IMR-90 (cell line): ENCODE measurements around the gene PNPLA1. TPM values are rescaled to one million over a fixed set of nuclear protein-coding genes. Genes with fewer than 3 reads are reported as not detected.

Experiments
- ATAC-seq: fragments of 200-7000 bp; cut with Tn5 transposase; 2 replicates; pipeline ENCODE4 v1.9.1; 2020; ENCODE audit warnings: low read depth, mild to moderate bottlenecking, moderate library complexity
- BruUV-seq: library from RNA; stranded (reverse); fragments of 400-500 nt; replicated peaks from 2 replicates; lab custom pipeline; 2021; lab: Mats Ljungman, UMichigan
- CTCF ChIA-PET: fragments of 300-600 bp; formaldehyde crosslinking; extraction: SDS; loops from one replicate; lab custom pipeline; 2021; ENCODE audit warnings: antibody characterized with exemption; lab: Yijun Ruan, JAX
- POLR2A ChIA-PET: fragments of 300-600 bp; sonication (Branson Sonifier 250); formaldehyde crosslinking; loops from one replicate; lab custom pipeline; 2022; ENCODE audit warnings: antibody characterized with exemption; ENCODE audit not compliant: unreplicated experiment; lab: Charles Lee
- DNase-seq: peaks from one replicate; pipeline ENCODE4 v3.0.0; 2013
- H2AFZ ChIP-seq: replicated peaks from 2 replicates; pipeline ENCODE3; 2013; ENCODE audit warnings: low read length, mild to moderate bottlenecking; ENCODE audit not compliant: poor library complexity
- H2AK5ac ChIP-seq: 2 replicates; pipeline ENCODE4 v1.6.1; 2013; ENCODE audit warnings: low read depth, low read length, inconsistent platforms
- H2AK9ac ChIP-seq: replicated peaks from 2 replicates; pipeline ENCODE3; 2013; ENCODE audit warnings: mild to moderate bottlenecking, low read depth, low read length, moderate library complexity; ENCODE audit not compliant: poor library complexity
- H2BK120ac ChIP-seq: 2 replicates; pipeline ENCODE4 v1.6.1; 2013; ENCODE audit warnings: low read depth, low read length, inconsistent platforms
- H2BK15ac ChIP-seq: 3 replicates; pipeline ENCODE4 v1.6.1; 2013; ENCODE audit warnings: low read depth, low read length, inconsistent platforms
- H2BK20ac ChIP-seq: 2 replicates; pipeline ENCODE4 v1.6.1; 2013; ENCODE audit warnings: low read depth, mild to moderate bottlenecking, inconsistent platforms, low read length, moderate library complexity
- H2BK5ac ChIP-seq: 2 replicates; pipeline ENCODE4 v1.6.1; 2013; ENCODE audit warnings: mild to moderate bottlenecking, low read depth, low read length, inconsistent platforms; ENCODE audit not compliant: poor library complexity, severe bottlenecking
- H3K14ac ChIP-seq: replicated peaks from 2 replicates; pipeline ENCODE4 v1.6.1; 2013; ENCODE audit warnings: low read depth, low read length, inconsistent platforms
- H3K18ac ChIP-seq: 2 replicates; pipeline ENCODE4 v1.6.1; 2013; ENCODE audit warnings: low read depth, low read length, control low read depth
- H3K23ac ChIP-seq: 2 replicates; pipeline ENCODE4 v1.6.1; 2013; ENCODE audit warnings: low read depth, low read length, inconsistent platforms
- H3K27ac ChIP-seq: 2 replicates; pipeline ENCODE4 v1.5.1; 2013; ENCODE audit warnings: mild to moderate bottlenecking, control low read depth, low read length; ENCODE audit not compliant: insufficient read depth
- H3K27me3 ChIP-seq: 2 replicates; pipeline ENCODE4 v1.6.1; 2013; ENCODE audit warnings: low read length; ENCODE audit not compliant: control insufficient read depth, insufficient read depth
- H3K36me3 ChIP-seq: 2 replicates; pipeline ENCODE4 v1.6.1; 2013; ENCODE audit warnings: low read length, mixed read lengths; ENCODE audit not compliant: control insufficient read depth, insufficient read depth
- H3K4ac ChIP-seq: 2 replicates; pipeline ENCODE4 v1.6.1; 2013; ENCODE audit warnings: low read depth, low read length, inconsistent platforms
- H3K4me1 ChIP-seq: 2 replicates; pipeline ENCODE4 v1.6.1; 2013; ENCODE audit warnings: low read length, mixed read lengths; ENCODE audit not compliant: control insufficient read depth, insufficient read depth
- H3K4me2 ChIP-seq: 2 replicates; pipeline ENCODE4 v1.6.1; 2013; ENCODE audit warnings: low read depth, mild to moderate bottlenecking, control low read depth, low read length, moderate library complexity
- H3K4me3 ChIP-seq: 2 replicates; pipeline ENCODE4 v1.5.1; 2013; ENCODE audit warnings: low read depth, mild to moderate bottlenecking, control low read depth, low read length, moderate library complexity; ENCODE audit not compliant: insufficient read depth
- H3K56ac ChIP-seq: 2 replicates; pipeline ENCODE4 v1.6.1; 2013; ENCODE audit warnings: low read length, inconsistent platforms; ENCODE audit not compliant: insufficient read depth; ENCODE audit errors: extremely low read depth
- H3K79me1 ChIP-seq, 2 experiments: 2 replicates each; pipeline ENCODE4 v1.6.1; 2013; ENCODE audit warnings: low read length in 2 of 2, inconsistent platforms in 1 of 2, low read depth in 1 of 2
- H3K9ac ChIP-seq: 2 replicates; pipeline ENCODE4 v1.6.1; 2013; ENCODE audit warnings: low read depth, low read length, control low read depth
- H3K9me1 ChIP-seq: 2 replicates; pipeline ENCODE4 v1.6.1; 2013; ENCODE audit warnings: low read length, inconsistent platforms; ENCODE audit not compliant: insufficient read depth
- H3K9me3 ChIP-seq: 2 replicates; pipeline ENCODE4 v1.6.1; 2013; ENCODE audit warnings: low read length; ENCODE audit not compliant: control insufficient read depth, insufficient read depth
- H4K20me1 ChIP-seq: 2 replicates; pipeline ENCODE4 v1.6.1; 2013; ENCODE audit warnings: low read length, inconsistent platforms; ENCODE audit not compliant: insufficient read depth
- H4K5ac ChIP-seq: 2 replicates; pipeline ENCODE4 v1.6.1; 2013; ENCODE audit warnings: mild to moderate bottlenecking, low read depth, low read length, control low read depth
- H4K8ac ChIP-seq, 2 experiments: 2 replicates each; pipeline ENCODE4 v1.6.1; 2013; ENCODE audit warnings: low read depth in 2 of 2, low read length in 2 of 2, control low read depth in 1 of 2, inconsistent platforms in 1 of 2
- H4K91ac ChIP-seq: 2 replicates; pipeline ENCODE4 v1.6.1; 2013; ENCODE audit warnings: low read depth, low read length, inconsistent platforms; ENCODE audit not compliant: insufficient read depth
- BHLHE40 ChIP-seq: fragments of 150-350 bp; IDR thresholded peaks from 2 replicates; pipeline ENCODE4 v1.6.1; 2016; ENCODE audit warnings: mild to moderate bottlenecking, low read depth, low read length
- CEBPB ChIP-seq: IDR thresholded peaks from 2 replicates; pipeline ENCODE4 v1.6.1; 2012; ENCODE audit warnings: low read depth, low read length, improper control_type of control experiment
- CHD1 ChIP-seq: IDR thresholded peaks from 2 replicates; pipeline ENCODE4 v1.6.1; 2012; ENCODE audit warnings: low read depth, low read length, improper control_type of control experiment
- CTCF ChIP-seq: conservative IDR thresholded peaks from 2 replicates; pipeline ENCODE4 v1.5.1; 2012; ENCODE audit warnings: mild to moderate bottlenecking, low read depth, low read length, improper control_type of control experiment
- ELK1 ChIP-seq: fragments of 150-350 bp; IDR thresholded peaks from 2 replicates; pipeline ENCODE4 v1.6.1; 2016; ENCODE audit warnings: low read depth, mild to moderate bottlenecking, low read length, moderate library complexity, borderline replicate concordance
- FOS ChIP-seq: fragments of 150-350 bp; IDR thresholded peaks from 2 replicates; pipeline ENCODE4 v1.6.1; 2016; ENCODE audit warnings: low read depth, low read length
- MAZ ChIP-seq: IDR thresholded peaks from 2 replicates; pipeline ENCODE4 v1.6.1; 2012; ENCODE audit warnings: low read depth, mild to moderate bottlenecking, low read length, improper control_type of control experiment, moderate library complexity, borderline replicate concordance
- MXI1 ChIP-seq: IDR thresholded peaks from 2 replicates; pipeline ENCODE4 v1.6.1; 2012; ENCODE audit warnings: low read depth, mild to moderate bottlenecking, low read length, moderate library complexity, borderline replicate concordance
- NFE2L2 ChIP-seq: fragments of 150-350 bp; IDR thresholded peaks from 2 replicates; pipeline ENCODE4 v1.6.1; 2016; ENCODE audit warnings: low read depth, mild to moderate bottlenecking, low read length
- POLR2A ChIP-seq: IDR thresholded peaks from 2 replicates; pipeline ENCODE4 v1.6.1; 2012; ENCODE audit warnings: mild to moderate bottlenecking, low read depth, low read length
- RAD21 ChIP-seq: IDR thresholded peaks from 2 replicates; pipeline ENCODE4 v1.6.1; 2012; ENCODE audit warnings: low read length, improper control_type of control experiment
- RCOR1 ChIP-seq: IDR thresholded peaks from 2 replicates; pipeline ENCODE4 v1.6.1; 2012; ENCODE audit warnings: mild to moderate bottlenecking, low read length, improper control_type of control experiment; ENCODE audit not compliant: insufficient replicate concordance
- RFX5 ChIP-seq: IDR thresholded peaks from 2 replicates; pipeline ENCODE4 v1.8.0; 2012; ENCODE audit warnings: low read depth, mild to moderate bottlenecking, low read length, moderate library complexity
- SMC3 ChIP-seq: fragments of 150-350 bp; IDR thresholded peaks from 2 replicates; pipeline ENCODE4 v1.6.1; 2016; ENCODE audit warnings: low read depth, mild to moderate bottlenecking, antibody characterized with exemption, low read length, moderate library complexity
- USF2 ChIP-seq: fragments of 150-350 bp; IDR thresholded peaks from 2 replicates; pipeline ENCODE4 v1.6.1; 2017; ENCODE audit warnings: mild to moderate bottlenecking, antibody characterized with exemption, low read length, low read depth
- WGBS, 2 experiments: methylation state at CpG; one replicate each; pipeline versions ENCODE4 v1.1.5 to v1.1.7; 2013; ENCODE audit warnings: missing lambda C conversion rate in 2 of 2; ENCODE audit not compliant: insufficient read length in 1 of 2; ENCODE audit errors: extremely low coverage in 2 of 2; 5-methylcytosine and 5-hydroxymethylcytosine counted together
- dilution Hi-C: fragments of 300-500 bp; cut with HindIII; formaldehyde crosslinking; loops from one replicate; pipeline ENCODE4 v1.14.3; 2018; ENCODE audit warnings: low sequenced_read_pairs; ENCODE audit not compliant: unreplicated experiment
- in situ Hi-C: fragments of 300-500 bp; cut with MboI; formaldehyde crosslinking; loops from 3 replicates; pipeline ENCODE4 v1.14.3; 2019; ENCODE audit warnings: low sequenced_read_pairs, inconsistent platforms, mixed read lengths
- intact Hi-C: fragments of 100-400 bp; cut with micrococcal nuclease; formaldehyde crosslinking; loops from 2 replicates; pipeline ENCODE4 v1.10.0; 2022
- polyA plus RNA-seq, 3 experiments: library from polyadenylated mRNA; depleted of rRNA; stranded (reverse); fragments of >200 nt; gene quantifications; 2 replicates each; pipeline ENCODE4 v1.2.3, GENCODE V29; 2012; ENCODE audit warnings: low replicate concordance in 1 of 3
- total RNA-seq: library from RNA; depleted of rRNA; stranded (reverse); fragments of >200 nt; gene quantifications from 2 replicates; pipeline ENCODE4 v1.2.3, GENCODE V29; 2012

Gene PNPLA1
- total and polyA plus RNA-seq, 2 of the 4 experiments (the other 2 are of a cell fraction) = not detected

GRCh38 chr6:36263390-36264000, 6.4 kb upstream of the PNPLA1 start:
- H3K4me1 ChIP-seq = no peaks in the 10 kb centered on the region
- H2BK120ac ChIP-seq = no peak overlapping the region
- H3K56ac ChIP-seq = no peak overlapping the region
- H4K5ac ChIP-seq = no peak overlapping the region
- H2AFZ ChIP-seq = no peak overlapping the region
- no peak for TF ChIP-seq ELK1
- no peak for TF ChIP-seq MXI1
- TF ChIP-seq NFE2L2 = no peak
- TF ChIP-seq POLR2A = no peak
- no peak for TF ChIP-seq CTCF
- TF ChIP-seq BHLHE40 = no peak
- no peak for TF ChIP-seq SMC3
- TF ChIP-seq RCOR1 = no peak
- TF ChIP-seq USF2 = no peak
- no peak for TF ChIP-seq FOS
- TF ChIP-seq CEBPB = no peak
- TF ChIP-seq CHD1 = no peak
- no peak for TF ChIP-seq MAZ
- TF ChIP-seq RFX5 = no peak
- no peak for TF ChIP-seq RAD21
- no peak overlapping the region for H3K4me2 ChIP-seq
- H3K18ac ChIP-seq = no peak overlapping the region
- CTCF ChIA-PET = no interaction called here
- in situ Hi-C loops = no loop called here
- no peak overlapping the region for H3K23ac ChIP-seq
- no peaks in the 10 kb centered on the region for H3K79me1 ChIP-seq
- H3K9me3 ChIP-seq = peaks cover 12% of the 10 kb centered on the region
- H4K8ac ChIP-seq = no peak overlapping the region
- DNase-seq (no peak), ATAC-seq (no peak)
- intact Hi-C loops = no loop called here
- no peak overlapping the region for H2AK5ac ChIP-seq
- H2BK15ac ChIP-seq = no peak overlapping the region
- no peak overlapping the region for H2BK20ac ChIP-seq
- 94% methylated on average over 2 of the region's 9 CpGs; no CpG with 5 or more reads in 1 of the 2 experiments for WGBS, 2 experiments
- no peak overlapping the region for H3K27ac ChIP-seq
- no peaks in the 10 kb centered on the region; the same call in 1 of the 2 replicates for H3K9me1 ChIP-seq
- H4K91ac ChIP-seq = no peak overlapping the region
- POLR2A ChIA-PET = no interaction called here
- no peak overlapping the region for H2BK5ac ChIP-seq
- H3K4ac ChIP-seq = no peak overlapping the region
- no TSS peak for BruUV-seq
- H2AK9ac ChIP-seq = no peak overlapping the region
- H4K20me1 ChIP-seq = no peaks in the 10 kb centered on the region
- H3K36me3 ChIP-seq = no peaks in the 10 kb centered on the region
- H3K4me3 ChIP-seq = no peak overlapping the region
- no peak overlapping the region for H3K14ac ChIP-seq
- H3K9ac ChIP-seq = no peak overlapping the region
- dilution Hi-C loops = no loop called here
- H3K27me3 ChIP-seq = peaks cover 41% of the 10 kb centered on the region
